A549 (cell line): ENCODE results near the gene ECEL1. TPM values are rescaled to one million over a fixed set of nuclear protein-coding genes. Genes with fewer than 3 reads are reported as not detected.

Source experiments
- ATAC-seq, 2 experiments: fragments of 200-7000 bp in 1 of 2; fragments of >200 bp in 1 of 2; cut with Nextera tagmentation in 1 of 2; cut with Tn5 transposase in 1 of 2; 3 replicates each; pipeline versions ENCODE4 v1.8.0 to v1.9.1; 2018 to 2020; ENCODE audit warnings: mild to moderate bottlenecking in 1 of 2, moderate library complexity in 1 of 2
- CTCF ChIA-PET: fragments of 300-600 bp; sonication (Branson Sonifier 250); formaldehyde crosslinking; extraction: SDS; loops from one replicate; lab custom pipeline; 2021; ENCODE audit warnings: antibody characterized with exemption, inconsistent platforms; lab: Yijun Ruan, JAX
- POLR2A ChIA-PET: fragments of 350-600 bp; formaldehyde crosslinking; extraction: SDS; loops from one replicate; lab custom pipeline; 2021; ENCODE audit warnings: antibody characterized with exemption, inconsistent platforms; lab: Yijun Ruan, JAX
- DNase-seq, 2 experiments: peaks; one replicate each; pipeline versions ENCODE4 v3.0.0 to v3.0.0-alpha.2; 2011 to 2016; ENCODE audit warnings: low read depth in 1 of 2, low spot score in 1 of 2
- FAIRE-seq: peaks from 2 replicates; lab custom pipeline; 2011; peaks lifted over from hg19 to GRCh38; lab: Jason Lieb, UNC
- H3K27ac ChIP-seq, 2 experiments: fragments of >200 bp; sonication (Bioruptor Twin); formaldehyde crosslinking; 3 replicates each; pipeline ENCODE4 v1.5.1; 2016 to 2017
- H3K4me1 ChIP-seq: fragments of >200 bp; sonication (Bioruptor Twin); formaldehyde crosslinking; 3 replicates; pipeline ENCODE4 v1.6.1; 2016
- H3K4me2 ChIP-seq: fragments of >200 bp; sonication (Bioruptor Twin); formaldehyde crosslinking; 3 replicates; pipeline ENCODE4 v1.6.1; 2016
- H3K4me3 ChIP-seq: fragments of >200 bp; sonication (Bioruptor Twin); formaldehyde crosslinking; 3 replicates; pipeline ENCODE4 v1.5.1; 2016
- H3K9me3 ChIP-seq: fragments of >200 bp; sonication (Bioruptor Twin); formaldehyde crosslinking; 3 replicates; pipeline ENCODE4 v1.6.1; 2016
- ATOH8 ChIP-seq: fragments of 250-450 bp; sonication (Bioruptor Pico); IDR thresholded peaks from 2 replicates; pipeline ENCODE4 v1.5.0; 2020; ENCODE audit warnings: low read depth, mild to moderate bottlenecking, moderate library complexity
- CBX2 ChIP-seq: fragments of 200-600 bp; sonication (generic); IDR thresholded peaks from 2 replicates; pipeline ENCODE4 v1.6.1; 2016; ENCODE audit warnings: low read depth, mild to moderate bottlenecking, borderline replicate concordance
- CBX8 ChIP-seq: fragments of 200-600 bp; sonication (generic); IDR thresholded peaks from 2 replicates; pipeline ENCODE4 v1.6.1; 2016
- CEBPB ChIP-seq, 2 experiments: fragments of >200 bp in 1 of 2; sonication (Bioruptor Twin) in 1 of 2; formaldehyde crosslinking in 1 of 2; IDR thresholded peaks; 2 replicates each; pipeline ENCODE4 v1.6.1; 2012 to 2016
- EHF ChIP-seq: fragments of 250-450 bp; sonication (Bioruptor Pico); IDR thresholded peaks from 2 replicates; pipeline ENCODE4 v1.5.0; 2020; ENCODE audit warnings: mild to moderate bottlenecking
- EP300 ChIP-seq, 2 experiments: fragments of >200 bp; sonication (Bioruptor Twin); formaldehyde crosslinking; IDR thresholded peaks; 2 replicates in 1 of 2; 3 replicates in 1 of 2; pipeline ENCODE4 v1.6.1; 2016 to 2017
- ESRRA ChIP-seq: fragments of 150-350 bp; IDR thresholded peaks from 2 replicates; pipeline ENCODE4 v1.6.1; 2014; ENCODE audit warnings: mild to moderate bottlenecking, low read length, borderline replicate concordance
- FOSL2 ChIP-seq, 2 experiments: fragments of 450-650 bp in 1 of 2; fragments of >200 bp in 1 of 2; sonication (Bioruptor Twin) in 1 of 2; formaldehyde crosslinking; IDR thresholded peaks; 2 replicates each; pipeline versions ENCODE4 v1.5.0 to v1.6.1; 2016 to 2020; ENCODE audit warnings: mild to moderate bottlenecking in 1 of 2, moderate library complexity in 1 of 2
- HDAC2 ChIP-seq: fragments of 200-600 bp; sonication (generic); IDR thresholded peaks from 2 replicates; pipeline ENCODE4 v1.6.1; 2016
- JUN ChIP-seq, 2 experiments: fragments of >200 bp; sonication (Bioruptor Twin); formaldehyde crosslinking; IDR thresholded peaks; 2 replicates in 1 of 2; 3 replicates in 1 of 2; pipeline ENCODE4 v1.6.1; 2016 to 2017
- MAFK ChIP-seq: fragments of 450-650 bp; IDR thresholded peaks from 2 replicates; pipeline ENCODE4 v1.6.1; 2014; ENCODE audit not compliant: partially characterized antibody
- PHF8 ChIP-seq: fragments of 200-600 bp; sonication (generic); IDR thresholded peaks from 2 replicates; pipeline ENCODE4 v1.6.1; 2016; ENCODE audit warnings: low read depth, mild to moderate bottlenecking, antibody characterized with exemption, moderate library complexity, borderline replicate concordance
- POLR2AphosphoS2 ChIP-seq: conservative IDR thresholded peaks from 2 replicates; pipeline ENCODE4 v1.6.1; 2012; ENCODE audit warnings: low read length, improper control_type of control experiment, inconsistent platforms
- RAD21 ChIP-seq, 2 experiments: fragments of >200 bp in 1 of 2; sonication (Bioruptor Twin) in 1 of 2; formaldehyde crosslinking in 1 of 2; IDR thresholded peaks in 1 of 2; conservative IDR thresholded peaks in 1 of 2; 2 replicates in 1 of 2; 3 replicates in 1 of 2; pipeline ENCODE4 v1.6.1; 2012 to 2018; ENCODE audit warnings: inconsistent platforms in 1 of 2
- RARB ChIP-seq: fragments of 250-450 bp; sonication (Bioruptor Pico); IDR thresholded peaks from 2 replicates; pipeline ENCODE4 v1.8.0; 2021; ENCODE audit warnings: mild to moderate bottlenecking, moderate library complexity
- RCOR1 ChIP-seq: fragments of 150-350 bp; IDR thresholded peaks from 2 replicates; pipeline ENCODE4 v1.6.1; 2014; ENCODE audit warnings: antibody characterized with exemption, low read length, low read depth
- REST ChIP-seq: fragments of 200-600 bp; sonication (generic); IDR thresholded peaks from 2 replicates; pipeline ENCODE4 v1.6.1; 2016; ENCODE audit warnings: antibody characterized with exemption, mild to moderate bottlenecking, moderate library complexity
- RNF2 ChIP-seq: fragments of 200-600 bp; sonication (generic); IDR thresholded peaks from 2 replicates; pipeline ENCODE4 v1.6.1; 2016; ENCODE audit warnings: low read depth, mild to moderate bottlenecking, antibody characterized with exemption, moderate library complexity, borderline replicate concordance
- SREBF2 ChIP-seq: fragments of 450-650 bp; IDR thresholded peaks from 2 replicates; pipeline ENCODE4 v1.6.1; 2014; ENCODE audit warnings: mild to moderate bottlenecking, moderate library complexity
- TP53 ChIP-seq: fragments of 250-450 bp; sonication (Bioruptor Pico); IDR thresholded peaks from 2 replicates; pipeline ENCODE4 v1.5.0; 2021; ENCODE audit warnings: mild to moderate bottlenecking, moderate library complexity
- USF2 ChIP-seq: fragments of 450-650 bp; IDR thresholded peaks from 2 replicates; pipeline ENCODE4 v1.6.1; 2014; ENCODE audit warnings: antibody characterized with exemption
- ZFP36 ChIP-seq: fragments of 450-650 bp; IDR thresholded peaks from 2 replicates; pipeline ENCODE4 v1.6.1; 2014; ENCODE audit warnings: borderline replicate concordance; ENCODE audit not compliant: partially characterized antibody
- ZSCAN20 ChIP-seq: fragments of 250-450 bp; sonication (Bioruptor Pico); IDR thresholded peaks from 2 replicates; pipeline ENCODE4 v1.8.0; 2022; ENCODE audit warnings: mild to moderate bottlenecking, moderate library complexity
- WGBS: methylation state at CpG from one replicate; pipeline ENCODE4 v1.1.6; 2017; ENCODE audit errors: missing lambda C conversion rate; 5-methylcytosine and 5-hydroxymethylcytosine counted together
- polyA plus RNA-seq, 4 experiments: library from polyadenylated mRNA; depleted of rRNA in 3 of 4; stranded (reverse); fragments of >200 nt; fragmentation: RNase III in 1 of 4; extraction: RNeasy Plus Mini Kit Qiagen cat#74134 plus additional on column Dnase treatment in 1 of 4; gene quantifications; 2 replicates in 3 of 4; 3 replicates in 1 of 4; pipeline ENCODE4 v1.2.3, GENCODE V29; 2011 to 2017

The ECEL1 gene
- polyA plus RNA-seq, 2 of the 4 experiments (the other 2 are of a cell fraction) = 0.12 to 0.18 TPM

GRCh38 chr2:232532419-232532818, 44.8 kb upstream of the ECEL1 start:
- Histone ChIP-seq H3K4me2 (no peak overlapping the region), H3K4me1 (no peaks in the 10 kb centered on the region), H3K27ac (no peak overlapping the region), H3K9me3 (no peaks in the 10 kb centered on the region), H3K4me3 (no peak overlapping the region)
- POLR2A ChIA-PET = no interaction called here
- CTCF ChIA-PET = interaction anchor here (1.0 to 4.9 kb wide), 2 partner anchors 10 to 626 kb away, joined by 3 to 37 read pairs; no protein-coding TSS in a partner anchor
- no peak for DNase-seq
- 88% methylated on average over 9 of the region's 9 CpGs for WGBS
- FAIRE-seq = no peak
- no peak for ATAC-seq
- no peak for TF ChIP-seq PHF8
- no peak for TF ChIP-seq EP300 (IDR thresholded peaks at IDR 0.05)
- no peak for TF ChIP-seq JUN (IDR thresholded peaks at IDR 0.05)
- TF ChIP-seq RAD21 (conservative IDR thresholded peaks at IDR 0.05 in 1 of 2, IDR thresholded peaks at IDR 0.05 in 1 of 2) = no peak
- TF ChIP-seq USF2 = no peak
- TF ChIP-seq CEBPB (IDR thresholded peaks at IDR 0.05) = no peak
- TF ChIP-seq MAFK = no peak
- TF ChIP-seq RCOR1 = no peak

- H3K4me3 ChIP-seq = no peak overlapping the region
- H3K9me3 ChIP-seq = no peaks in the 10 kb centered on the region
- ATAC-seq (no peak), FAIRE-seq (no peak), DNase-seq (no peak)
- POLR2A ChIA-PET = no interaction called here
- H3K4me1 ChIP-seq = 0 out of 3 replicates have a peak, but pooled peaks cover under 1% of the 10 kb centered on the region
- 55% methylated on average over 8 of the region's 9 CpGs for WGBS
- TF ChIP-seq ZFP36 (peak; percentile 42), RARB (CRISPR knock-in tag) (no peak)
- H3K4me2 ChIP-seq = no peak overlapping the region
- no peak overlapping the region for H3K27ac ChIP-seq
- CTCF ChIA-PET = interaction anchor here (1.3 to 4.9 kb wide), 3 partner anchors 8 to 84 kb away, joined by 4 to 37 read pairs (median 4); no protein-coding TSS in a partner anchor
These were observed 43.1 kb upstream of the ECEL1 start for GRCh38 chr2:232530626-232531260.

- DNase-seq = no peak
- Histone ChIP-seq H3K9me3 (no peaks in the 10 kb centered on the region), H3K4me1 (0 out of 3 replicates have a peak, but pooled peaks cover 3% of the 10 kb centered on the region), H3K4me3 (no peak overlapping the region), H3K4me2 (no peak overlapping the region), H3K27ac (no peak overlapping the region)
- no peak for ATAC-seq
- 70% methylated on average over 16 of the region's 17 CpGs for WGBS
- TF ChIP-seq EHF (CRISPR knock-in tag) = no peak
- no peak for TF ChIP-seq CBX2
- TF ChIP-seq ATOH8 (CRISPR knock-in tag) = no peak
- no peak for TF ChIP-seq RCOR1
- TF ChIP-seq HDAC2 = no peak
- no peak for TF ChIP-seq CBX8
- TF ChIP-seq PHF8 = no peak
- no peak for TF ChIP-seq JUN (IDR thresholded peaks at IDR 0.05)
- TF ChIP-seq FOSL2 (IDR thresholded peaks at IDR 0.05) = no peak
- no peak for TF ChIP-seq FOSL2 (CRISPR knock-in tag; IDR thresholded peaks at IDR 0.05)
- no peak for TF ChIP-seq RAD21 (conservative IDR thresholded peaks at IDR 0.05 in 1 of 2, IDR thresholded peaks at IDR 0.05 in 1 of 2)
- no peak for TF ChIP-seq RNF2
- TF ChIP-seq REST = no peak
- no peak for TF ChIP-seq SREBF2
- TF ChIP-seq POLR2AphosphoS2 = no peak
- TF ChIP-seq ZSCAN20 (CRISPR knock-in tag) = no peak
- no peak for TF ChIP-seq TP53 (CRISPR knock-in tag)
- no peak for TF ChIP-seq ESRRA
- ChIA-PET CTCF (interaction anchor here (0.6 to 4.9 kb wide), 3 partner anchors 7 to 83 kb away, joined by 3 to 37 read pairs (median 4); no protein-coding TSS in a partner anchor), POLR2A (no interaction called here)
- FAIRE-seq = no peak
These were observed 42.3 kb upstream of the ECEL1 start for GRCh38 chr2:232529806-232530547.
